ENCODE measurements around the gene RCOR1. TPM values are rescaled to one million over a fixed set of nuclear protein-coding genes. Genes with fewer than 3 reads are reported as not detected.
"Not testable (repeated sequence)": the region's sequence is repeated elsewhere in the genome, so short reads cannot be mapped to it uniquely, and the experiment has no call there.

RCOR1 gene
- total RNA-seq, 1 donor from 2014 or later, result 19.7 TPM

GRCh38 chr14:102761206-102761605 lies 168.8 kb downstream of the RCOR1 start:
- no peak for DNase-seq (ENCODE audit: low read depth)
- peaks cover 8% of the 10 kb centered on the region for H3K27me3 ChIP-seq (ENCODE audit: control insufficient read depth, insufficient read depth, low read length)
- H3K36me3 ChIP-seq (ENCODE audit: control insufficient read depth, insufficient read depth, low read length), result no peaks in the 10 kb centered on the region
- no peak for TF ChIP-seq CTCF (IDR thresholded peaks at IDR 0.05; ENCODE audit: insufficient read depth, low read length, severe bottlenecking)
- H3K4me3 ChIP-seq (ENCODE audit: low read depth, low read length), result no peak overlapping the region
- no peak for FAIRE-seq

GRCh38 chr14:102764220-102764671 lies 171.8 kb downstream of the RCOR1 start:
- FAIRE-seq, result no peak
- no peak for DNase-seq (ENCODE audit: low read depth)

GRCh38 chr14:102765770-102766169 lies 173.3 kb downstream of the RCOR1 start:
- not testable (repeated sequence) for H3K4me3 ChIP-seq (ENCODE audit: low read depth, low read length); H3K27me3 ChIP-seq (ENCODE audit: control insufficient read depth, insufficient read depth, low read length); H3K36me3 ChIP-seq (ENCODE audit: control insufficient read depth, insufficient read depth, low read length); DNase-seq (ENCODE audit: low read depth); FAIRE-seq

More at GRCh38 chr14:102764220-102764671, 171.8 kb downstream of the RCOR1 start:
- Histone ChIP-seq H3K27me3 (ENCODE audit: control insufficient read depth, insufficient read depth, low read length) (peaks cover 8% of the 10 kb centered on the region), H3K36me3 (ENCODE audit: control insufficient read depth, insufficient read depth, low read length) (no peaks in the 10 kb centered on the region), H3K4me3 (ENCODE audit: low read depth, low read length) (no peak overlapping the region)
- TF ChIP-seq CTCF (IDR thresholded peaks at IDR 0.05; ENCODE audit: insufficient read depth, low read length, severe bottlenecking), result no peak

- H3K27me3 ChIP-seq (ENCODE audit: control insufficient read depth, insufficient read depth, low read length), result no peaks in the 10 kb centered on the region
- no peak for FAIRE-seq
- TF ChIP-seq CTCF (IDR thresholded peaks at IDR 0.05; ENCODE audit: insufficient read depth, low read length, severe bottlenecking), result no peak
Measured at GRCh38 chr14:102768223-102769048, 176.0 kb downstream of the RCOR1 start.

GRCh38 chr14:102769049-102769327 lies 176.5 kb downstream of the RCOR1 start:
- no peak for TF ChIP-seq CTCF (IDR thresholded peaks at IDR 0.05; ENCODE audit: insufficient read depth, low read length, severe bottlenecking)
- DNase-seq (ENCODE audit: low read depth) (no peak), FAIRE-seq (no peak)
- no peaks in the 10 kb centered on the region for H3K27me3 ChIP-seq (ENCODE audit: control insufficient read depth, insufficient read depth, low read length)
- no peak overlapping the region for H3K4me3 ChIP-seq (ENCODE audit: low read depth, low read length)
- no peaks in the 10 kb centered on the region for H3K36me3 ChIP-seq (ENCODE audit: control insufficient read depth, insufficient read depth, low read length)

More at GRCh38 chr14:102768223-102769048, 176.0 kb downstream of the RCOR1 start:
- Histone ChIP-seq H3K4me3 (ENCODE audit: low read depth, low read length) (no peak overlapping the region), H3K36me3 (ENCODE audit: control insufficient read depth, insufficient read depth, low read length) (no peaks in the 10 kb centered on the region)
- no peak for DNase-seq (ENCODE audit: low read depth)

- FAIRE-seq (no peak), DNase-seq (ENCODE audit: low read depth) (no peak)
- H3K4me3 ChIP-seq (ENCODE audit: low read depth, low read length), result no peak overlapping the region
- TF ChIP-seq CTCF (IDR thresholded peaks at IDR 0.05; ENCODE audit: insufficient read depth, low read length, severe bottlenecking), result no peak
- no peaks in the 10 kb centered on the region for H3K27me3 ChIP-seq (ENCODE audit: control insufficient read depth, insufficient read depth, low read length)
- H3K36me3 ChIP-seq (ENCODE audit: control insufficient read depth, insufficient read depth, low read length), result no peaks in the 10 kb centered on the region
Measured at GRCh38 chr14:102770147-102771123, 178.0 kb downstream of the RCOR1 start.

Data from bronchial epithelial cell (primary cell).